GM12891 (cell line): ENCODE data around the gene DMWD.

ENCODE experiments used
- POLR2A ChIP-seq: IDR thresholded peaks from 2 replicates; pipeline ENCODE4 v1.6.1; 2011; ENCODE audit warnings: low read depth, low read length, control low read depth
- POLR2AphosphoS5 ChIP-seq: IDR thresholded peaks from 2 replicates; pipeline ENCODE4 v1.6.1; 2011; ENCODE audit warnings: low read depth, low read length, control low read depth
- TAF1 ChIP-seq: IDR thresholded peaks from 2 replicates; pipeline ENCODE4 v1.6.1; 2011; ENCODE audit warnings: low read depth, low read length, control low read depth

GRCh38 chr19:45766869-45767346 is 25.7 kb downstream of the DMWD start:
- TF ChIP-seq TAF1 (no peak), POLR2A (no peak), POLR2AphosphoS5 (no peak)
